K562 (cell line): ENCODE data around the gene HAUS2. TPM values are rescaled to one million over a fixed set of nuclear protein-coding genes. Genes with fewer than 3 reads are reported as not detected.
"Not testable (repeated sequence)": the region's sequence is repeated elsewhere in the genome, so short reads cannot be mapped to it uniquely, and the experiment has no call there.

Experiments
- ATAC-seq: fragments of 200-7000 bp; cut with Tn5 transposase; 3 replicates; pipeline ENCODE4 v1.9.1; 2020; ENCODE audit warnings: moderate library complexity
- BruUV-seq: library from RNA; stranded (reverse); fragments of 400-500 nt; replicated peaks from 2 replicates; lab custom pipeline; 2021; lab: Mats Ljungman, UMichigan
- CTCF ChIA-PET: fragments of 300-600 bp; formaldehyde crosslinking; extraction: SDS; loops from one replicate; lab custom pipeline; 2021; ENCODE audit warnings: low intra/inter-chr PET ratio; lab: Yijun Ruan, JAX
- POLR2A ChIA-PET: fragments of 300-600, 350-650 bp; sonication (Branson Sonifier 250); formaldehyde crosslinking; extraction: SDS; loops from one replicate; lab custom pipeline; 2021; ENCODE audit warnings: antibody characterized with exemption, inconsistent platforms; lab: Yijun Ruan, JAX
- DNase-seq, 4 experiments: peaks; one replicate each; pipeline versions ENCODE4 v3.0.0 to v3.0.0-alpha.2; 2011 to 2018; ENCODE audit warnings: low spot score in 3 of 4, mixed read lengths in 3 of 4; ENCODE audit errors: extremely low read depth in 1 of 4
- FAIRE-seq: peaks from 2 replicates; lab custom pipeline; 2011; peaks lifted over from hg19 to GRCh38; lab: Jason Lieb, UNC
- H2AFZ ChIP-seq: 2 replicates; pipeline ENCODE4 v1.6.0; 2011; ENCODE audit warnings: low read depth, low read length, control low read depth, inconsistent platforms
- H3K27ac ChIP-seq: fragments of 200-600 bp; 3 replicates; pipeline ENCODE4 v1.8.0; 2011; ENCODE audit warnings: low read depth, mild to moderate bottlenecking, control low read depth, inconsistent platforms, low read length, moderate library complexity, mixed read lengths; ENCODE audit errors: extremely low read depth
- H3K27me3 ChIP-seq, 2 experiments: fragments of 300-600 bp in 1 of 2; 2 replicates in 1 of 2; 3 replicates in 1 of 2; pipeline versions ENCODE4 v1.6.0 to v1.8.0; 2011; ENCODE audit warnings: inconsistent platforms in 2 of 2, low read length in 2 of 2, mild to moderate bottlenecking in 1 of 2, mixed read lengths in 1 of 2, moderate library complexity in 1 of 2; ENCODE audit not compliant: control insufficient read depth in 2 of 2, insufficient read depth in 2 of 2
- H3K36me3 ChIP-seq: fragments of 300-600 bp; 3 replicates; pipeline ENCODE4 v1.8.0; 2011; ENCODE audit warnings: mild to moderate bottlenecking, low read length, inconsistent platforms; ENCODE audit not compliant: control insufficient read depth, insufficient read depth
- H3K4me1 ChIP-seq, 2 experiments: fragments of 200-600 bp in 1 of 2; replicated peaks in 1 of 2; 2 replicates in 1 of 2; 3 replicates in 1 of 2; pipeline versions ENCODE4 v1.5.1 to v1.8.0; 2011; ENCODE audit warnings: inconsistent platforms in 2 of 2, low read length in 2 of 2, mild to moderate bottlenecking in 1 of 2, mixed read lengths in 1 of 2, moderate library complexity in 1 of 2; ENCODE audit not compliant: control insufficient read depth in 2 of 2, insufficient read depth in 2 of 2
- H3K4me2 ChIP-seq: 2 replicates; pipeline ENCODE4 v1.6.1; 2011; ENCODE audit warnings: low read length, control low read depth, inconsistent platforms, mixed read lengths; ENCODE audit not compliant: insufficient read depth
- H3K4me3 ChIP-seq: fragments of 200-600 bp; sonication (generic), shearing (Covaris generic); 2 replicates; pipeline ENCODE4 v1.5.1; 2016; ENCODE audit warnings: control low read depth, inconsistent platforms
- H3K79me2 ChIP-seq: fragments of 200-600 bp; 3 replicates; pipeline ENCODE4 v1.8.0; 2011; ENCODE audit warnings: low read length, inconsistent platforms; ENCODE audit not compliant: control insufficient read depth, insufficient read depth
- H3K9ac ChIP-seq, 2 experiments: 2 replicates each; pipeline versions ENCODE4 v1.6.0 to v1.6.1; 2011; ENCODE audit warnings: low read depth in 2 of 2, low read length in 2 of 2, control low read depth in 1 of 2, inconsistent platforms in 1 of 2, mild to moderate bottlenecking in 1 of 2, mixed read lengths in 1 of 2; ENCODE audit not compliant: insufficient read depth in 1 of 2
- H3K9me1 ChIP-seq: one replicate; pipeline ENCODE4 v1.6.0; 2011; ENCODE audit warnings: inconsistent platforms, mild to moderate bottlenecking, low read length, moderate library complexity; ENCODE audit not compliant: control insufficient read depth, insufficient read depth
- H3K9me3 ChIP-seq: replicated peaks from 2 replicates; pipeline ENCODE4 v1.5.1; 2011; ENCODE audit warnings: low read depth, low read length, inconsistent platforms; ENCODE audit not compliant: control insufficient read depth, insufficient read depth
- H4K20me1 ChIP-seq: replicated peaks from 2 replicates; pipeline ENCODE4 v1.6.1; 2011; ENCODE audit warnings: low read length, inconsistent platforms, mixed read lengths; ENCODE audit not compliant: control insufficient read depth, insufficient read depth
- ARID1B ChIP-seq: fragments of 450-650 bp; IDR thresholded peaks from 2 replicates; pipeline ENCODE4 v1.6.1; 2016; ENCODE audit warnings: antibody characterized with exemption, mild to moderate bottlenecking, inconsistent platforms
- CBFA2T3 ChIP-seq: fragments of 450-650 bp; IDR thresholded peaks from 2 replicates; pipeline ENCODE4 v1.6.1; 2017
- DPF2 ChIP-seq: fragments of 450-650 bp; IDR thresholded peaks from 2 replicates; pipeline ENCODE4 v1.6.1; 2016
- NCOR1 ChIP-seq: fragments of 450-650 bp; IDR thresholded peaks from 2 replicates; pipeline ENCODE4 v1.6.1; 2016; ENCODE audit warnings: mild to moderate bottlenecking, moderate library complexity
- SMARCA4 ChIP-seq: fragments of 450-650 bp; IDR thresholded peaks from 2 replicates; pipeline ENCODE4 v1.6.1; 2016
- SOX6 ChIP-seq: fragments of 450-650 bp; IDR thresholded peaks from 2 replicates; pipeline ENCODE4 v1.6.1; 2014; ENCODE audit warnings: mild to moderate bottlenecking
- SP2 ChIP-seq: IDR thresholded peaks from 2 replicates; pipeline ENCODE4 v1.6.1; 2011; ENCODE audit warnings: mild to moderate bottlenecking, low read depth, low read length, moderate library complexity; ENCODE audit not compliant: poor library complexity, severe bottlenecking; ENCODE audit errors: extremely low read depth
- TAL1 ChIP-seq: fragments of 450-650 bp; IDR thresholded peaks from 2 replicates; pipeline ENCODE4 v1.6.1; 2016; ENCODE audit warnings: mild to moderate bottlenecking
- TCF3 ChIP-seq: sonication (generic); formaldehyde crosslinking; IDR thresholded peaks from 2 replicates; pipeline ENCODE4 v1.4.0; 2020; ENCODE audit warnings: mild to moderate bottlenecking, missing genetic modification reagents
- TEAD4 ChIP-seq, 2 experiments: sonication (generic) in 1 of 2; formaldehyde crosslinking in 1 of 2; IDR thresholded peaks; 2 replicates each; pipeline versions ENCODE4 v1.6.1 to v1.8.0; 2012 to 2022; ENCODE audit warnings: borderline replicate concordance in 1 of 2, inconsistent platforms in 1 of 2, low read length in 1 of 2, mild to moderate bottlenecking in 1 of 2, missing genetic modification reagents in 1 of 2
- ZC3H11A ChIP-seq: IDR thresholded peaks from 2 replicates; pipeline ENCODE4 v1.6.1; 2012; ENCODE audit warnings: low read depth, low read length, improper control_type of control experiment
- ZEB2 ChIP-seq: fragments of 450-650 bp; IDR thresholded peaks from 2 replicates; pipeline ENCODE4 v1.6.1; 2016
- WGBS: fragments of 100-300 bp; shearing (Covaris generic); methylation state at CpG from one replicate; pipeline ENCODE4 v1.1.6; 2016; ENCODE audit warnings: low coverage, mixed read lengths; ENCODE audit not compliant: insufficient coverage; ENCODE audit errors: missing lambda C conversion rate; 5-methylcytosine and 5-hydroxymethylcytosine counted together
- in situ Hi-C: fragments of 300-500 bp; cut with MboI; formaldehyde crosslinking; loops from 4 replicates; pipeline ENCODE4 v1.15.0; 2018; ENCODE audit warnings: inconsistent platforms, mixed read lengths
- intact Hi-C: fragments of 100-400 bp; cut with micrococcal nuclease; formaldehyde crosslinking; loops from 2 replicates; pipeline ENCODE4 v1.14.2; 2022
- polyA plus RNA-seq, 8 experiments: library from polyadenylated mRNA; depleted of rRNA in 4 of 8; stranded (reverse) in 5 of 8; unstranded in 3 of 8; fragments of >200 nt; fragmentation: Nextera tagmentation in 2 of 8; fragmentation: Illumina TruSeq in 1 of 8; extraction: Ambion mirVana in 2 of 8; extraction: Trizol in 1 of 8; gene quantifications; 2 replicates each; pipeline versions ENCODE4 v1.2.1 to v1.2.3, GENCODE V29; 2011 to 2014; ENCODE audit warnings: inconsistent platforms in 1 of 8, missing spikeins in 1 of 8
- total RNA-seq, 7 experiments: library from RNA; depleted of rRNA in 6 of 7; stranded (reverse); fragments of >200 nt in 6 of 7; fragmentation: Illumina TruSeq in 2 of 7; extraction: Trizol in 2 of 7; gene quantifications; 2 replicates each; pipeline versions ENCODE4 v1.2.1 to v1.2.3, GENCODE V29; 2011 to 2021; ENCODE audit warnings: low replicate concordance in 1 of 7
- TF ChIP-seq, protein P1 (sequence below): sonication (generic); IDR thresholded peaks from 2 replicates; pipeline ENCODE4 v1.6.1; 2016
- TF ChIP-seq, protein P2 (sequence below): fragments of 450-650 bp; IDR thresholded peaks from 2 replicates; pipeline ENCODE4 v1.6.1; 2017; ENCODE audit warnings: antibody characterized with exemption

The HAUS2 gene
- total and polyA plus RNA-seq, 9 of the 15 experiments (the other 6 are each of a cell fraction or from before 2014, with no cell fraction given) = 30.6 to 64.9 (median 54.1) TPM

DNA sequence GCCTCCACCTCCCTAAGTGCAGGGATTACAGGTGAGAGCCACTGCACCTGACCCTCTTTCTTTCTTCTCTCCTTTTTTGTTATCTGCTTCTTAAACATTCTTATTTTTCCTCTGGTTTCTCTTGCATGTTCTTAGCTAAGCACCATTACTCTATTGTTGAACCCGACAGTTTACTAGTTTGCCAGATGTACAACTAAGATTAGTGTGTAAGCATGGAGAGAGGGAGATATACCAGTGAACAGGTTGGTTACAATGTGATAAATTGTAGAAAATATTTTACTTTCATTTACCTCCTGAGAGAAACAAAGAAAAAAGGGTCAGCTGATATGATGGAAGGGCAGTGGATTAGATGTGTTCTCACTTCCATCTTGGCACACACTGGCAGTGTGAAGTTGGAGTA lies 4.9 kb downstream of the HAUS2 start:
- peaks cover 77% of the 10 kb centered on the region for H3K79me2 ChIP-seq
- TF ChIP-seq, protein P1, sequence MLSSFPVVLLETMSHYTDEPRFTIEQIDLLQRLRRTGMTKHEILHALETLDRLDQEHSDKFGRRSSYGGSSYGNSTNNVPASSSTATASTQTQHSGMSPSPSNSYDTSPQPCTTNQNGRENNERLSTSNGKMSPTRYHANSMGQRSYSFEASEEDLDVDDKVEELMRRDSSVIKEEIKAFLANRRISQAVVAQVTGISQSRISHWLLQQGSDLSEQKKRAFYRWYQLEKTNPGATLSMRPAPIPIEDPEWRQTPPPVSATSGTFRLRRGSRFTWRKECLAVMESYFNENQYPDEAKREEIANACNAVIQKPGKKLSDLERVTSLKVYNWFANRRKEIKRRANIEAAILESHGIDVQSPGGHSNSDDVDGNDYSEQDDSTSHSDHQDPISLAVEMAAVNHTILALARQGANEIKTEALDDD = peak; percentile 50; the same call in 1 of the 2 replicates
- TF ChIP-seq TEAD4 (IDR thresholded peaks at IDR 0.05; ENCODE audit: low read length) (peak; percentile 30; the same call in 1 of the 2 replicates), TEAD4 (CRISPR knock-in tag; IDR thresholded peaks at IDR 0.05; ENCODE audit: borderline replicate concordance) (no peak), SP2 (no peak), ZEB2 (peak; percentile 42; the same call in 1 of the 2 replicates), NCOR1 (0 out of 2 replicates have a peak, but pooled peaks have one; percentile 7), TAL1 (peak; percentile 67), CBFA2T3 (peak; percentile 57), DPF2 (peak; percentile 50; the same call in 1 of the 2 replicates), TCF3 (CRISPR knock-in tag) (peak; percentile 40), ZC3H11A (no peak), SMARCA4 (peak; percentile 16; the same call in 1 of the 2 replicates), ARID1B (peak; percentile 54; the same call in 1 of the 2 replicates), SOX6 (peak; percentile 59)
- TF ChIP-seq, protein P2, sequence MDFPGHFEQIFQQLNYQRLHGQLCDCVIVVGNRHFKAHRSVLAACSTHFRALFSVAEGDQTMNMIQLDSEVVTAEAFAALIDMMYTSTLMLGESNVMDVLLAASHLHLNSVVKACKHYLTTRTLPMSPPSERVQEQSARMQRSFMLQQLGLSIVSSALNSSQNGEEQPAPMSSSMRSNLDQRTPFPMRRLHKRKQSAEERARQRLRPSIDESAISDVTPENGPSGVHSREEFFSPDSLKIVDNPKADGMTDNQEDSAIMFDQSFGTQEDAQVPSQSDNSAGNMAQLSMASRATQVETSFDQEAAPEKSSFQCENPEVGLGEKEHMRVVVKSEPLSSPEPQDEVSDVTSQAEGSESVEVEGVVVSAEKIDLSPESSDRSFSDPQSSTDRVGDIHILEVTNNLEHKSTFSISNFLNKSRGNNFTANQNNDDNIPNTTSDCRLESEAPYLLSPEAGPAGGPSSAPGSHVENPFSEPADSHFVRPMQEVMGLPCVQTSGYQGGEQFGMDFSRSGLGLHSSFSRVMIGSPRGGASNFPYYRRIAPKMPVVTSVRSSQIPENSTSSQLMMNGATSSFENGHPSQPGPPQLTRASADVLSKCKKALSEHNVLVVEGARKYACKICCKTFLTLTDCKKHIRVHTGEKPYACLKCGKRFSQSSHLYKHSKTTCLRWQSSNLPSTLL = no peak
- intact Hi-C loops = no loop called here
- no peaks in the 10 kb centered on the region for H3K27me3 ChIP-seq
- no peak for ATAC-seq
- no TSS peak for BruUV-seq
- peaks cover 47% of the 10 kb centered on the region; the same call in 2 of the 3 replicates for H3K36me3 ChIP-seq
- no peak for FAIRE-seq
- CTCF ChIA-PET = no interaction called here
- H3K9me3 ChIP-seq = no peaks in the 10 kb centered on the region
- H3K9ac ChIP-seq = no peak overlapping the region
- WGBS = 14% methylated on average over 1 of the region's 1 CpG
- no peak for DNase-seq
- peaks cover 5% of the 10 kb centered on the region; the same call in 1 of the 2 replicates for H4K20me1 ChIP-seq
- H3K27ac ChIP-seq = no peak overlapping the region
- H2AFZ ChIP-seq = no peak overlapping the region
- no peak overlapping the region for H3K4me3 ChIP-seq
- POLR2A ChIA-PET = interaction anchor here (0.6 to 1.0 kb wide), 2 partner anchors 34 to 54 kb away, joined by 3 to 5 read pairs; no protein-coding TSS in a partner anchor
- 0 out of 2 replicates have a peak overlapping the region, but pooled peaks have one; percentile 12 for H3K4me2 ChIP-seq
- H3K4me1 ChIP-seq = peaks cover 4 to 6% of the 10 kb centered on the region in 2 experiments; a peak in 3 of 5 replicates
- no peaks in the 10 kb centered on the region for H3K9me1 ChIP-seq
- in situ Hi-C loops = no loop called here

DNA sequence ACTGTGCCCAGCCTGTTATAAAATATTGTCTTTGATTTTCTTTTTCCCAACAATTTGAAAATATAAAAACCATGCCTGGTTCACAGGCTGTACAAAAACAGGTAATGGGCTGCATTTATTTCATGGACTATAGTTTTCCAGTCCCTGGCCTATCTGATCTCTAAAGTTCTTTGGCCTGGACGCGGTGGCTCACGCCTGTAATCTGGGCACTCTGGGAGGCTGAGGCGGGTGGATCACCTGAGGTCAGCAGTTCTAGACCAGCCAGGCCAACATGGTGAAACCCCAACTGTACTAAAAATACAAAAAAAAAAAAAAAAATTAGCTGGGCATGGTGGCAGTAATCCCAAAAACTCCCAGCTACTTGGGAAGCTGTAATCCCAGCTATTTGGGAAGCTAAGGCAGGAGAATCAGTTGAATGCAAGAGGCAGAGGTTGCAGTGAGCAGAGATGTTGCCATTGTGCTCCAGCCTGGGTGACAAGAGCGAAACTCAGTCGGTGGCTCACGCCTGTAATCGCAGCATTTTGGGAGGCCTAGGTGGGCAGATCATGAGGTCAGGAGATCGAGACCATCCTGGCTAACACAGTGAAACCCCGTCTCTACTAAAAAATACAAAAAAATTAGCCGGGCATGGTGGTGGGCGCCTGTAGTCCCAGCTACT lies 8.0 kb downstream of the HAUS2 start:
- Histone ChIP-seq H3K79me2 (peaks cover 47% of the 10 kb centered on the region), H3K36me3 (peaks cover 71% of the 10 kb centered on the region; the same call in 2 of the 3 replicates)
- H3K27ac ChIP-seq, H3K4me2 ChIP-seq, FAIRE-seq, H3K4me3 ChIP-seq, H3K9me3 ChIP-seq, POLR2A ChIA-PET, H4K20me1 ChIP-seq, H2AFZ ChIP-seq, H3K9me1 ChIP-seq, intact Hi-C loops, H3K27me3 ChIP-seq, BruUV-seq, H3K4me1 ChIP-seq, DNase-seq, in situ Hi-C loops, H3K9ac ChIP-seq, CTCF ChIA-PET, ATAC-seq: not testable (repeated sequence)
- 97% methylated on average over 9 of the region's 12 CpGs for WGBS
